Mucosa of descending colon (tissue), 3 donors: Measurements from ENCODE around the gene AP1M1. TPM values are rescaled to one million over a fixed set of nuclear protein-coding genes. Genes with fewer than 3 reads are reported as not detected.

Source experiments
- ATAC-seq: fragments of 200-7000 bp; cut with Tn5 transposase; one replicate; pipeline ENCODE4 v1.9.1; 2020; ENCODE audit warnings: mild to moderate bottlenecking, moderate library complexity
- DNase-seq, 3 donors: peaks; one replicate each; pipeline ENCODE4 v3.0.0-alpha.2; 2020
- H3K36me3 ChIP-seq: fragments of 200-600 bp; one replicate; pipeline ENCODE4 v1.8.0; 2021; ENCODE audit warnings: low read depth, mild to moderate bottlenecking
- H3K4me1 ChIP-seq: fragments of 200-600 bp; one replicate; pipeline ENCODE4 v1.8.0; 2021; ENCODE audit warnings: low read depth, mild to moderate bottlenecking
- H3K4me3 ChIP-seq: fragments of 200-600 bp; one replicate; pipeline ENCODE4 v1.8.0; 2021; ENCODE audit warnings: mild to moderate bottlenecking
- H3K9me3 ChIP-seq: fragments of 200-600 bp; one replicate; pipeline ENCODE4 v1.8.0; 2021; ENCODE audit warnings: mild to moderate bottlenecking
- CTCF ChIP-seq: fragments of 200-600 bp; IDR thresholded peaks from one replicate; pipeline ENCODE4 v1.8.0; 2022; ENCODE audit warnings: antibody characterized with exemption, mild to moderate bottlenecking
- intact Hi-C, 2 donors: fragments of 100-400 bp; cut with DNase I in 1 of 2; cut with micrococcal nuclease in 1 of 2; formaldehyde crosslinking; loops; one replicate each; pipeline versions ENCODE4 v1.11.0 to v1.11.1; 2022; cut with DNase I, micrococcal nuclease
- total RNA-seq, 3 donors: library from RNA; stranded (reverse); fragmentation: NEBNext Ultra II Directional in 2 of 3; extraction: Animal tissue kit (Norgen Biotek cat#: 25700) in 2 of 3; gene quantifications; one replicate each; pipeline versions ENCODE4 v1.2.1 to v1.2.4, GENCODE V29; 2021 to 2023
- donor health status: DM: no; HTN: no; CAD: no; lungs with moderate emphysema.
- donor health status: DM: no; HTN: no; CAD: no.
- donor health status: DM: no; HTN: yes; CAD: no.

The AP1M1 gene
- total RNA-seq, 3 donors from 2014 or later = 26.3 to 59.3 (median 33.2) TPM

GRCh38 chr19:16232568-16232967 is 34.9 kb downstream of the AP1M1 start:
- H3K4me1 ChIP-seq = no peaks in the 10 kb centered on the region
- intact Hi-C loops = no loop called here
- no peak for ATAC-seq
- TF ChIP-seq CTCF = no peak
- no peaks in the 10 kb centered on the region for H3K9me3 ChIP-seq
- H3K36me3 ChIP-seq = no peaks in the 10 kb centered on the region
- H3K4me3 ChIP-seq = no peak overlapping the region
- DNase-seq = no peak

GRCh38 chr19:16233081-16233776 is 35.5 kb downstream of the AP1M1 start:
- DNase-seq (no peak), ATAC-seq (no peak)
- H3K36me3 ChIP-seq = no peaks in the 10 kb centered on the region
- intact Hi-C loops = no loop called here
- H3K9me3 ChIP-seq = no peaks in the 10 kb centered on the region
- TF ChIP-seq CTCF = no peak
- H3K4me1 ChIP-seq = no peaks in the 10 kb centered on the region
- no peak overlapping the region for H3K4me3 ChIP-seq

- Histone ChIP-seq H3K4me1 (no peaks in the 10 kb centered on the region), H3K36me3 (no peaks in the 10 kb centered on the region), H3K4me3 (no peak overlapping the region), H3K9me3 (no peaks in the 10 kb centered on the region)
- ATAC-seq (no peak), DNase-seq (no peak)
- TF ChIP-seq CTCF = no peak
- intact Hi-C loops = no loop called here
Measured at GRCh38 chr19:16233836-16234551, 36.3 kb downstream of the AP1M1 start.

GRCh38 chr19:16234552-16235445 is 37.1 kb downstream of the AP1M1 start:
- Histone ChIP-seq H3K4me3 (no peak overlapping the region), H3K4me1 (no peaks in the 10 kb centered on the region), H3K9me3 (no peaks in the 10 kb centered on the region), H3K36me3 (no peaks in the 10 kb centered on the region)
- intact Hi-C loops = no loop called here
- ATAC-seq = no peak
- no peak for DNase-seq
- TF ChIP-seq CTCF = no peak

GRCh38 chr19:16235811-16236652 is 38.3 kb downstream of the AP1M1 start:
- H3K9me3 ChIP-seq = no peaks in the 10 kb centered on the region
- no peak for TF ChIP-seq CTCF
- DNase-seq = no peak
- intact Hi-C loops = no loop called here
- ATAC-seq = no peak
- no peaks in the 10 kb centered on the region for H3K36me3 ChIP-seq
- peaks cover 2% of the 10 kb centered on the region for H3K4me1 ChIP-seq
- no peak overlapping the region for H3K4me3 ChIP-seq
